ENCODE data around the gene ZNF783.

DNA sequence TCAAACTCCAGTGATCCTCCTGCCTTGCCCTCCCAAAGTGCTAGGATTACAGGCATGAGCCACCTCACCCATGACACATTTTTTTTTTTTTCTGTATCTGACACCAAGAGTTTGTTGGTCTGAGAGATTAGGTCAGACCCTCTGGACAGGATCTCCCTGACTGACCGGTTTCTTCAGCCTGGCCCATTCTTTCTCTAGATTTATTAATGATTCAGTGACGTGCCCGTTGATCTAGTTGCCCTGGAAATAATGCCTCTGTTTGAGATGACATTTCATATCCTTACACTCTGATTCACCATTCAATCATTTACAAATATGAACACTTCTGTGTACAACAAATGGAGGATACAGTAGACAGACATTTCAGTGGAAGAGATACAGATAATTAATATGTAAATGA, 23.9 kb upstream of the ZNF783 start:
- no peak for TF ChIP-seq POLR2A (IDR thresholded peaks at IDR 0.05; ENCODE audit: low read length)
- TF ChIP-seq GATA1 (IDR thresholded peaks at IDR 0.05; ENCODE audit: low read depth, low read length), result no peak
